HEK293T (cell line): ENCODE data around the gene MDC1.
A peak's percentile ranks its signal among the peaks of the same experiment; 100 is the strongest.

Source experiments
- CTCF ChIA-PET: fragments of 350-600 bp; formaldehyde crosslinking; extraction: SDS; loops from one replicate; lab custom pipeline; 2021; ENCODE audit warnings: antibody characterized with exemption, inconsistent platforms; lab: Yijun Ruan, JAX
- POLR2A ChIA-PET: fragments of 350-600 bp; formaldehyde crosslinking; extraction: SDS; loops from one replicate; lab custom pipeline; 2020; ENCODE audit warnings: antibody characterized with exemption, inconsistent platforms; lab: Yijun Ruan, JAX
- DNase-seq: peaks from one replicate; pipeline ENCODE4 v3.0.0; 2012; ENCODE audit warnings: mixed read lengths; ENCODE audit errors: extremely low spot score
- ARNT ChIP-seq: fragments of 450-650 bp; IDR thresholded peaks from 2 replicates; pipeline ENCODE4 v1.6.1; 2017; ENCODE audit warnings: mild to moderate bottlenecking
- BHLHE40 ChIP-seq: fragments of 450-650 bp; IDR thresholded peaks from 2 replicates; pipeline ENCODE4 v1.6.1; 2016; ENCODE audit warnings: mild to moderate bottlenecking, moderate library complexity, borderline replicate concordance
- CTBP1 ChIP-seq: fragments of 450-650 bp; IDR thresholded peaks from 2 replicates; pipeline ENCODE4 v1.6.1; 2016; ENCODE audit warnings: borderline replicate concordance
- ELF4 ChIP-seq: fragments of 450-650 bp; IDR thresholded peaks from 2 replicates; pipeline ENCODE4 v1.6.1; 2017; ENCODE audit warnings: antibody characterized with exemption
- FOXA1 ChIP-seq: fragments of 450-650 bp; IDR thresholded peaks from 2 replicates; pipeline ENCODE4 v1.6.1; 2016; ENCODE audit warnings: mild to moderate bottlenecking
- FOXK2 ChIP-seq: fragments of 450-650 bp; IDR thresholded peaks from 2 replicates; pipeline ENCODE4 v1.6.1; 2016; ENCODE audit warnings: mild to moderate bottlenecking
- FOXM1 ChIP-seq: fragments of 450-650 bp; IDR thresholded peaks from 2 replicates; pipeline ENCODE4 v1.6.1; 2017; ENCODE audit warnings: mild to moderate bottlenecking, borderline replicate concordance
- HDGF ChIP-seq: fragments of 450-650 bp; IDR thresholded peaks from 2 replicates; pipeline ENCODE4 v1.6.1; 2017; ENCODE audit warnings: antibody characterized with exemption, borderline replicate concordance
- L3MBTL2 ChIP-seq: fragments of 450-650 bp; conservative IDR thresholded peaks from 2 replicates; pipeline ENCODE4 v1.6.1; 2016; ENCODE audit warnings: mild to moderate bottlenecking
- LEF1 ChIP-seq: fragments of 450-650 bp; IDR thresholded peaks from 2 replicates; pipeline ENCODE4 v1.6.1; 2017; ENCODE audit warnings: mild to moderate bottlenecking, borderline replicate concordance
- NFRKB ChIP-seq: fragments of 450-650 bp; IDR thresholded peaks from 2 replicates; pipeline ENCODE4 v1.6.1; 2016; ENCODE audit warnings: mild to moderate bottlenecking, moderate library complexity
- SP1 ChIP-seq: fragments of 450-650 bp; IDR thresholded peaks from 2 replicates; pipeline ENCODE4 v1.6.1; 2017
- SUZ12 ChIP-seq: fragments of 450-650 bp; IDR thresholded peaks from 2 replicates; pipeline ENCODE4 v1.6.1; 2016; ENCODE audit warnings: mild to moderate bottlenecking
- TARDBP ChIP-seq: fragments of 450-650 bp; IDR thresholded peaks from 2 replicates; pipeline ENCODE4 v1.6.1; 2016
- ZNF384 ChIP-seq: fragments of 450-650 bp; IDR thresholded peaks from 2 replicates; pipeline ENCODE4 v1.6.1; 2016
- TF ChIP-seq, protein P1 (sequence below): fragments of 450-650 bp; IDR thresholded peaks from 2 replicates; pipeline ENCODE4 v1.6.1; 2016

The MDC1 gene

DNA sequence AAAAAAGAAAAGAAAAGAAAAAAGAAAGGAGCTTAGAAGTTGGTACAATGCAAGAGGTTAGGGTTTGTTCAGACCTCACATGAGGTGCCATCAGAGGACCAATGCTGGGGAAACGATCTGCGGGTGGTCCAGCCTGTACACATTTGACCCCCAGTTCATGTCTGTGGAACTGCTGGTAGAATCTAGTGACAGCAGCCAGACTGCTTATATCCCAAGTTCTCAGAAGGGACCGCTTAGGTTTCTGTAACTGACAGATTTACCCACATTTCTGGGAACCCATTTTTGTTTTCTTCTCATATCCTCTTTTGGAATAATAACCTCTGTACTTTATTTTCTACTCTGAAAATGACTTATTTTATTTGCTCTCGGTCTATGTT lies 35.3 kb downstream of the MDC1 start:
- CTCF ChIA-PET = interaction anchor here (0.7 to 5.5 kb wide), 5 partner anchors 9 to 405 kb away, joined by 3 to 88 read pairs (median 5); partner anchors contain the start of genes DHX16 and TUBB
- no peak for DNase-seq
- TF ChIP-seq ARNT (no peak), FOXM1 (no peak), L3MBTL2 (no peak), LEF1 (no peak), SP1 (no peak), FOXA1 (no peak), CTBP1 (no peak), BHLHE40 (no peak), TARDBP (no peak), NFRKB (no peak), SUZ12 (no peak), ZNF384 (no peak), FOXK2 (no peak), HDGF (no peak)
- TF ChIP-seq, protein P1, sequence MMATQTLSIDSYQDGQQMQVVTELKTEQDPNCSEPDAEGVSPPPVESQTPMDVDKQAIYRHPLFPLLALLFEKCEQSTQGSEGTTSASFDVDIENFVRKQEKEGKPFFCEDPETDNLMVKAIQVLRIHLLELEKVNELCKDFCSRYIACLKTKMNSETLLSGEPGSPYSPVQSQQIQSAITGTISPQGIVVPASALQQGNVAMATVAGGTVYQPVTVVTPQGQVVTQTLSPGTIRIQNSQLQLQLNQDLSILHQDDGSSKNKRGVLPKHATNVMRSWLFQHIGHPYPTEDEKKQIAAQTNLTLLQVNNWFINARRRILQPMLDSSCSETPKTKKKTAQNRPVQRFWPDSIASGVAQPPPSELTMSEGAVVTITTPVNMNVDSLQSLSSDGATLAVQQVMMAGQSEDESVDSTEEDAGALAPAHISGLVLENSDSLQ = no peak
- POLR2A ChIA-PET = interaction anchor here (0.6 to 1.7 kb wide), 7 partner anchors 9 to 49 kb away, joined by 3 to 15 read pairs (median 5); partner anchors contain the start of genes DHX16, MDC1, NRM and TUBB

DNA sequence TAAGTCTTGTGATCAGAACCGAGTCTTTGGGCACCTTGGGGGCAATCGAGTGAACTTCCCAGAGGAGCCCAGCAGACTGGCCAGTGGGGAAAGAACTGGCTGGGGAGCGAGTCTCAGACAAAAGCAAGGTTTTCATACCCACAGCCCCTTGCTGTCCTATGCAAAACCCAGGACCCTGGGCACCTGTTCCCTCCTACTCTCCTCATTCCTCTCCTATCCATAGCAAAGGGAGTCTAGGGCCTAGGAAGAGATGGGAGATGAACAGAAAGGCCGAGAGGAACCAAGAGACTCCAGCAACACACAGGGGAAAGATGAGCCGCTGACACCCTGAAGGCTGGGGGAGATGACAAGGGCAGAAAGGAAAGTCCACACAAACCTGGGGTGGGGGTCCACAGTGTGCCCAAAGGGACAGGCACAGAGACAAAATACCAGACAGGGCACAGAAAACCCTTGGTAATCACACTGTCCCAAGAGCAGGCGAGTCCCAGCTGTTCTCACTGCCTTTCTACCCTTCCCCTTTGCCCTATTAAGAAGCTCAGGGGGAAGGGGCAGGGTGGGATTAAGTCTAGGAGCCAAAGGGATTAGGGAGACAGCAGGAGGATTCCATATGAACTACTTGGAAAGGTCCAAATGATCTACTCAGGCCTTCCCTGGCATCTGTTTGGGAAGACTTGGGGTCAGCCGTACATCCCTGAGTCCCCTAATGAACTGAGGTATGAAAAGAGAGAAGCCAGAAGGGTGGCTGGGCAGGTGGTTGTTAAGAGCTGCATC lies 37.1 kb downstream of the MDC1 start:
- CTCF ChIA-PET = interaction anchor here (0.8 to 5.5 kb wide), 9 partner anchors 8 to 391 kb away, joined by 3 to 88 read pairs (median 7); partner anchors contain the start of gene TUBB
- no peak for DNase-seq
- POLR2A ChIA-PET = interaction anchor here (1.2 to 2.7 kb wide), 6 partner anchors 8 to 51 kb away, joined by 4 to 25 read pairs (median 7); partner anchors contain the start of genes MDC1 and TUBB
- TF ChIP-seq NFRKB (no peak), BHLHE40 (no peak), LEF1 (no peak), FOXM1 (no peak), ARNT (no peak), ZNF384 (no peak), FOXA1 (no peak), CTBP1 (no peak), L3MBTL2 (no peak), FOXK2 (no peak), TARDBP (no peak), SP1 (no peak), HDGF (no peak), ELF4 (no peak), SUZ12 (no peak)
- TF ChIP-seq, protein P1 = no peak

DNA sequence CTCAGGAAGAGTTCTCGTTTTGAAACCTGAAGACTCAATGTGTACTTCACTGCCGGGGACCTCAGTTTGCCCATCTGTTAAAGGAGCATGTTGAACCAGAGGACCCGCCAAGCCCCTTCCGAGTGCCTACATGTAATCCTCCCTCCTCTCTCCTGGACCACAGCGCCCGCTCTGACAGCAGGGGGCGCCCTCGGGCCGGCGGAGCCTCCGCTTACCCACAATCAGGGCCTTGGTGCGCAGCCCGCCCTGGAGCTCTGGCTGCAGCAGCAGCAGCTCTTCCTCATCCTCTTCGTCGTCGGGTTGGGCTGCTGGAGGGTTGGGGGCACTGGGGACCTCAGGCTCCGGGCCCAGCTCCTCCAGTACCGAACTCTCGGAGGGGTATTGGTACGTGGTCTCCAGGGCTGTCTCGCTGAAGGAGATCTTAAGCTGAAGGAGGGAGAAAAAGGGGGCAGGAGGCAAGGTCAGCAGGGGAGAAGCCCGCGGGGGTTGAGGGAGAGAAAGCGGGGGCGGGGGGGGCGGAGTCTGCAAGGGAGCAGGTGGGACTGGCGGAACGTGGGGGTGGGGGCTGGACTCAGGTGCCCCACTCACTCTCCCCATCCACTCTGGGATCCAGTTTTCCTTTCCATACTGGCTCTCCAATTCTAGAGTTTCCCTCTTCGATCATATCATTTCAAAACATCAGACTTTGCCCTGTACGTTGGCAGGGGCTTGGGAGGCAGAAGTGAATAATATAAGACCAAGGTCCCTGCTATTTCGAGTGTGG lies 37.9 kb downstream of the MDC1 start:
- CTCF ChIA-PET = interaction anchor here (0.6 to 5.5 kb wide), 19 partner anchors 9 to 391 kb away, joined by 3 to 88 read pairs (median 4); partner anchors contain the start of genes MDC1, MRPS18B and TUBB
- TF ChIP-seq TARDBP (no peak), ELF4 (no peak), CTBP1 (no peak), SUZ12 (no peak), HDGF (no peak), FOXK2 (no peak), BHLHE40 (no peak), L3MBTL2 (no peak), ZNF384 (no peak), NFRKB (no peak), FOXA1 (no peak), SP1 (no peak), ARNT (no peak), FOXM1 (no peak), LEF1 (no peak)
- TF ChIP-seq, protein P1 = no peak
- DNase-seq = peak; percentile 85
- POLR2A ChIA-PET = interaction anchor here (0.9 to 2.7 kb wide), 10 partner anchors 8 to 65 kb away, joined by 3 to 25 read pairs (median 4); partner anchors contain the start of genes MDC1, NRM and TUBB

DNA sequence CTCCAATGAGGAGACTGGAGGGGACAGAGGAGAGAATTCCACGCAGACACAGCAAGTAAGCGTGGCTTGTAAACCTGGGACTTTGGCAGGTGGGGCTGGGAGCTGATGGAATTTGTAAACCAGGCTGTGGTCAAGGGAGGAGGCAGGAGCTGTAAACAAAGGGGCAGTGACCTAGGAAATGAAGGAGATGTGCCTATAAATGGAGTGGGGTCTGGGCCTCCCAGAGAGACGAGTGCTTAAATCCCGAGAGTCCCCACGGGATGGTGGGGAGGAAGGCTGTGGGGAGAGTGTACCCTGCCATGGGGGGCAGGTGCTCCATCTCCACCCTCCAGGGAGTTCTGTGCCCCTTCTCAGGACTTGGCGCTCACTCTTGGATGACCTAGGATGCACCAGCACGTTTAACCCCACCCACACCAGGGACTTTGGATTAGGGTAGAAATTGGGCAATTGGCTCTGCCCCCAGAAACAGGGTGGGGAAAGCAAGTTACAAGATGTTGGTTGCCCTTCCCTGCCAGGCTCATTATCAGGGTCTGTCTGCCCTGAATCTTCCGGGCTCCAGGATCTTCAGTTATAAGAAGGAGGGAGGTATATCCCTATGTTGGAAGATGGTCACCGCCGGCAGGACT lies 40.3 kb downstream of the MDC1 start:
- ChIA-PET POLR2A (interaction anchor here (1.1 kb wide), 1 partner anchor 40 kb away, joined by 3 read pairs; the partner anchor contains the start of gene MDC1), CTCF (interaction anchor here (0.7 to 0.8 kb wide), 2 partner anchors 132 to 774 kb away, joined by 3 read pairs; no protein-coding TSS in a partner anchor)
- no peak for DNase-seq
- TF ChIP-seq, protein P1 = no peak
- no peak for TF ChIP-seq CTBP1
- TF ChIP-seq ARNT = no peak
- no peak for TF ChIP-seq TARDBP
- no peak for TF ChIP-seq HDGF
- TF ChIP-seq FOXK2 = no peak
- no peak for TF ChIP-seq FOXA1
- TF ChIP-seq ZNF384 = no peak
